D721Med (cell line): Measurements from ENCODE around the gene DMAC1.

ENCODE experiments used
- DNase-seq: peaks from one replicate; pipeline ENCODE4 v3.0.0; 2011; ENCODE audit warnings: low spot score; ENCODE audit not compliant: insufficient read length
- FAIRE-seq: peaks from 2 replicates; lab custom pipeline; 2011; peaks lifted over from hg19 to GRCh38; lab: Jason Lieb, UNC
- CTCF ChIP-seq: IDR thresholded peaks from 2 replicates; pipeline ENCODE4 v1.5.1; 2012; ENCODE audit warnings: mild to moderate bottlenecking, control low read depth; ENCODE audit not compliant: insufficient read depth; ENCODE audit errors: missing control alignments

The DMAC1 gene

DNA sequence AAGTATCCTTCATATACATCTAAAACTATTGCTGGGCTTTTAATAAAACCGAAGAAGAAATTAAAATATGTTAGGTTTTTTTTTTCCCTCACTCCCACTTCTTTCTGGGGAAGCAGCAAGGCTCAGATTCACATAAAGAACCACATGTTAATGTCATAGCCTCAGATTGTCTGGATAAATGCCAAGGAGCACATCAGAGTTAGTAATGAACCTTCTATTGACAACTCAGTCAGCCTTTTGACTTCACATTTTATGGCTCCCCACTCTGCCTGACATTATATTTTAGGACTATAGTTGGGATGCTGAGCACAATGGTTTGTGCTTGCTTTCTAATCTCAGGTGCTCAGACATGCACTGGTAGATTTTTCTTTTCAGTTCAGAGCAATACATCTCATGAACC lies 21.8 kb downstream of the DMAC1 start:
- TF ChIP-seq CTCF = no peak
- FAIRE-seq = no peak
- DNase-seq = no peak

DNA sequence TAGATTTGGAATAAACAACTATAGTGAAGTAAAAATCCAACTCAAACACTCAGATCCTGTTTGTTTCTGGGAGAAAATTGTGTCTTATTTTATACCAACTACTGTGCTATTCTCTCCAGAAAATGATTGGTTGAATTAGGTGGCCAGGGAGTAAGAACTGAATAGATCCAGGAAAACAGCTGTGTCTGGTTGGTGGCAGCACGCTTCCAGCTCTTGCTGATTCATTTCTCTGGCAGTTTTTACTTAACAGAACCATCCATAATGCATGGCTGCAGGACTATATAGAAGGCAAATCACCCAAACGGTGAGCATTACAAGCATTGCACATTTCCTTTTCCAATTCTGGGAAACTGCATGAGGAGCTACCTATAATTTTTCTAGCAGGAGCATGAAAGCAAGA lies 29.5 kb downstream of the DMAC1 start:
- TF ChIP-seq CTCF = no peak
- no peak for FAIRE-seq

DNA sequence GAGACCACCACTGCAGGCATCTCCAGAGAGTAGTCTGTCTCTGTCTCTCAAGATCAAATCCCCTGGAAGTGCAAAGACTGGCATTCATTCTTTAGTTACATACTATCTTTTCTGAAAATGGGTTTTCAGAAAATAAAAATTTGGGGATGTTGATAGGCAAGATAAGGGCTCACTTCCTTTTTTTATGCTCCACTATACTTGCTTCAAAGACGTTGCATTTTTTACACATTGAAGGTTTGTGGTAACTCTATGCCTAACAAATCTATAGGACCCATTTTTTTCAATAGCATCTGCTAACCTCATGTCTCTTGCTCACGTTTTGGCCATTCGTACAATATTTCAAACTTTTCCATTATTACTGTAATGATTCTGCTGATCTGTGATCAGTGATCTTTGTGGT lies 37.0 kb downstream of the DMAC1 start:
- no peak for TF ChIP-seq CTCF
- no peak for FAIRE-seq
- no peak for DNase-seq

More for the DNA sequence above, 29.5 kb downstream of the DMAC1 start:
- no peak for DNase-seq

GRCh38 chr9:7760014-7760415 lies 39.6 kb downstream of the DMAC1 start:
- no peak for FAIRE-seq
- no peak for DNase-seq
- no peak for TF ChIP-seq CTCF

DNA sequence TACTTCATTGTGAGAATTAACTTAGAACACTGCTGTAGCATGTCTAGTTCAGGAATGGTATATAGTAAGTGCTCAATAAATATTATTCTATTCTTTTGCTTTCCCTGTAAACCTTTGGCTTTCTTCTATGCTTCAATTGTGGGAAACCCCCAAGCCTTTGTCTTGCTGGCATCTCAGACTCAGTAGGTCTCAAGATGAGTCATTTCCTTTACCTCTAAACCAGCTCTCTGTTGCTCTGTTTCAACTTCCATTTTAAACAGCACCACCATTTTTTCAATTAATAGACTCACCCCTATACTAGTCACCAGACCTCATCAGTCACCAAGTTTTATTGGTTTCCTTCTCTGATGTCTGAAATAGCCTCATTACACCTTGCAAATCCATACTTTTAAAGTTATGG lies 43.5 kb downstream of the DMAC1 start:
- FAIRE-seq = no peak
- TF ChIP-seq CTCF = no peak
- no peak for DNase-seq

- DNase-seq (no peak), FAIRE-seq (no peak)
- TF ChIP-seq CTCF = no peak
These were observed 47.1 kb downstream of the DMAC1 start for GRCh38 chr9:7752481-7752880.
